Lower lobe of right lung (tissue), 2 donors: Measurements from ENCODE around the gene HK1. TPM values are rescaled to one million over a fixed set of nuclear protein-coding genes. Genes with fewer than 3 reads are reported as not detected.
A peak's percentile ranks its signal among the peaks of the same experiment; 100 is the strongest.

Experiments used
- ATAC-seq, 2 donors: fragments of 200-7000 bp; cut with Tn5 transposase; one replicate each; pipeline ENCODE4 v1.9.1; 2020 to 2022; ENCODE audit warnings: mild to moderate bottlenecking in 2 of 2, moderate library complexity in 2 of 2
- DNase-seq: peaks from one replicate; pipeline ENCODE4 v3.0.0-alpha.2; 2020
- H3K27ac ChIP-seq: fragments of 200-600 bp; one replicate; pipeline ENCODE4 v1.8.0; 2022
- H3K27me3 ChIP-seq: fragments of 200-600 bp; one replicate; pipeline ENCODE4 v1.8.0; 2022; ENCODE audit warnings: low read depth
- H3K36me3 ChIP-seq: fragments of 200-600 bp; one replicate; pipeline ENCODE4 v1.8.0; 2022; ENCODE audit warnings: mild to moderate bottlenecking
- H3K4me1 ChIP-seq: fragments of 200-600 bp; one replicate; pipeline ENCODE4 v1.8.0; 2022
- H3K4me3 ChIP-seq: fragments of 200-600 bp; one replicate; pipeline ENCODE4 v1.8.0; 2022; ENCODE audit warnings: mild to moderate bottlenecking
- H3K9me3 ChIP-seq: fragments of 200-600 bp; one replicate; pipeline ENCODE4 v1.8.0; 2022
- intact Hi-C: fragments of 100-400 bp; cut with DNase I; formaldehyde crosslinking; loops from one replicate; pipeline ENCODE4 v1.11.0; 2022
- long read RNA-seq: library from polyadenylated mRNA; unstranded; transcript quantifications from one replicate; pipeline ENCODE4 v2.0.0, GENCODE V29; 2021
- total RNA-seq: library from RNA; stranded (reverse); fragmentation: NEBNext Ultra II Directional; extraction: Animal tissue kit (Norgen Biotek cat#: 25700); gene quantifications from one replicate; pipeline ENCODE4 v1.2.1, GENCODE V29; 2021
- TF ChIP-seq, protein P1 (sequence below): fragments of 200-600 bp; IDR thresholded peaks from one replicate; pipeline ENCODE4 v1.8.0; 2022; ENCODE audit warnings: antibody characterized with exemption, mild to moderate bottlenecking
- donor health status: DM: no; HTN: yes; CAD: no; lungs with severe emphysema.

Gene HK1
- 85.1 TPM for total RNA-seq
- long read RNA-seq, transcript HK1-202 (18 exons, 3,605 nt) = major isoform, 209 of 289 reads
- long read RNA-seq, partial matches to known transcripts = 45 of 289 reads
- long read RNA-seq, other reads (novel, unspliced or antisense) = 35 of 289 reads

DNA sequence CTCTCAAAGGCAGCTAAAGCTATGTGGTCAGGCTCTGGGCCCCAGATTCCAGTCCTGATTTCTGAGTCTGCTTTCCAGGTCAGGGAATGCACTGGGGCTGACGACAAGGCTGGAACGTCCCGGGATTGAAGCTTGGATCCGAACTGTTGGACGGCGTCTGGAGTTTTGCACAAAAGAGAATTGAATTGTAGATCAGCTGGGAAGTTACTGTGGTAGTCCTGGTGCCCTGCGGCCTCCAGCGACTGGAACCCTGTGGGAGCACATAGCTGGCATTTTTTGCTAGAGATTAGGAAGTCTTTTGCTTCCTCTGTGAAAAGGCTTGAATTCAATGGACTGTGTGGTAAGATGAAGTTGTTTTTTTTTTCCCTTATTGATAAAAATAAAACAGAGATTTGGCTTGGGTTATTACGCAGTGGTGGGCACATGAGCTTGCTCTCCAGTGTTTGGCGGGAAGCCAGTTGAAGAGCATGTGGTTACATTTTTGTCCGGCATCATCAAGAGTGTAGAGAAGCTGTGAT is at the start of gene HK1:
Gene HK1, plus strand, starts transcription at position 51 of the 518 bp plus-strand sequence.
- Histone ChIP-seq H3K27ac (peak within 1 kb of the TSS; percentile 33), H3K36me3 (no peaks in the 10 kb centered on the region), H3K9me3 (no peaks in the 10 kb centered on the region), H3K4me1 (peaks cover 10% of the 10 kb centered on the region), H3K27me3 (no peaks in the 10 kb centered on the region), H3K4me3 (no peak within 1 kb of the TSS)
- intact Hi-C loops = no loop called here
- ATAC-seq (no peak), DNase-seq (no peak)
- TF ChIP-seq, protein P1, sequence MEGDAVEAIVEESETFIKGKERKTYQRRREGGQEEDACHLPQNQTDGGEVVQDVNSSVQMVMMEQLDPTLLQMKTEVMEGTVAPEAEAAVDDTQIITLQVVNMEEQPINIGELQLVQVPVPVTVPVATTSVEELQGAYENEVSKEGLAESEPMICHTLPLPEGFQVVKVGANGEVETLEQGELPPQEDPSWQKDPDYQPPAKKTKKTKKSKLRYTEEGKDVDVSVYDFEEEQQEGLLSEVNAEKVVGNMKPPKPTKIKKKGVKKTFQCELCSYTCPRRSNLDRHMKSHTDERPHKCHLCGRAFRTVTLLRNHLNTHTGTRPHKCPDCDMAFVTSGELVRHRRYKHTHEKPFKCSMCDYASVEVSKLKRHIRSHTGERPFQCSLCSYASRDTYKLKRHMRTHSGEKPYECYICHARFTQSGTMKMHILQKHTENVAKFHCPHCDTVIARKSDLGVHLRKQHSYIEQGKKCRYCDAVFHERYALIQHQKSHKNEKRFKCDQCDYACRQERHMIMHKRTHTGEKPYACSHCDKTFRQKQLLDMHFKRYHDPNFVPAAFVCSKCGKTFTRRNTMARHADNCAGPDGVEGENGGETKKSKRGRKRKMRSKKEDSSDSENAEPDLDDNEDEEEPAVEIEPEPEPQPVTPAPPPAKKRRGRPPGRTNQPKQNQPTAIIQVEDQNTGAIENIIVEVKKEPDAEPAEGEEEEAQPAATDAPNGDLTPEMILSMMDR = no peak

DNA sequence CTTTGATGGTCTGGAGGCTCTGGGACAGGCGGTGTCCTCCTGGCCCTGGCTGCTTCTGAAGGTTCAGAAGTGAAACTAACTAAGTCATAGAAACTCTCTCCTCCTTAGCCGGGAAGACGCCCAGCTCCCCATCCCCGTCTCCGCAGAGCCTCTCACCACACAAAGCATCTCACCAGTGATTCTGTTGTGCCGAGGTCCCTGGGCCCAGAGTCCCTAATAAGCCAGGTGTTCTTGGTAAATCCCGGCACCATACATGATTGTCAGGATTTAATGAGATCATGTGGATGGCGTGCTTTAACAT is 48.7 kb upstream of the HK1 start:
- intact Hi-C loops = no loop called here
- DNase-seq = no peak
- Histone ChIP-seq H3K36me3 (no peaks in the 10 kb centered on the region), H3K27me3 (no peaks in the 10 kb centered on the region), H3K27ac (no peak overlapping the region), H3K9me3 (no peaks in the 10 kb centered on the region), H3K4me1 (peaks cover 9% of the 10 kb centered on the region), H3K4me3 (peak overlapping the region; percentile 32)
- TF ChIP-seq, protein P1 = no peak
- ATAC-seq = no peak

DNA sequence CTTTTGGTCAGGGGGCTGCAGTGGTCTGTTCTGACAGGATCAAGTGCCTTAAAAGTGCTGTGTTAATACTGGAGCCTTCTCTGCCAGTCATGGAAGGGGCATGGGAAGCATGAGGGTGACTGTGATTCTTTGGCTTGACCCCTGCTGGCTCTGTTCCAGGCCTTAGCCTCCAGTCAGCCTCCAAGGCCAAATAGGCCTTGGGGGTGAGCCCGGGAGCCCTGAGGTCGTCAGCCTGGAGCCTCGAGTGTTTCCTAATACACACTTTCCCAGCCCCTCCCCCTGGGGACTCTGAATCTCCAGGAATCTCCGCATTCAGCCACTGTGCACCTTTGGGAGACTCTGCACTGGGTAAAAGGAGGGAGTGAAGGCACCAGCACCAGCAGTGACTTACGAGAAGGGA is 48.2 kb upstream of the HK1 start:
- no peak for ATAC-seq
- TF ChIP-seq, protein P1 = no peak
- DNase-seq = no peak
- Histone ChIP-seq H3K4me1 (peaks cover 9% of the 10 kb centered on the region), H3K27me3 (no peaks in the 10 kb centered on the region), H3K27ac (no peak overlapping the region), H3K9me3 (no peaks in the 10 kb centered on the region), H3K4me3 (no peak overlapping the region), H3K36me3 (no peaks in the 10 kb centered on the region)
- intact Hi-C loops = no loop called here

DNA sequence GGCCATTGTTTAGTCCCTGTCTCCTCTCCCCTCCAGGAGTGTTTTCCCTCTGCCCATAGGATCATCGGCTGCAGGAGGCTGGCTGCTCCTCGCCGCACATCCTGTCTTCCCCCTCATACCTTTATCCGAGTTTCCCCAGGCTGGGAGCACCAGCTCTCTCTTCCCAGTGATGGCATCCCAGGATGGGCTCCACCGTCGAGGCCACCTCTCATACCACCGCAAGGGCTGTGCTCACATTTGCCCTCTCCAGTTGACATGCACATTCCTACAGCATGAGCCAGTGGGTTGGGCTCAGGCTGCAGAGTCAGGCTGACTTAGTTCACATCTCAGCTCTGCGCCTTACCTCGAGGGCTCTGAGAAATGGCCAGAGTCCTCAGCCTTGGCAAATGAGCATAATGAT is 46.0 kb upstream of the HK1 start:
- Histone ChIP-seq H3K4me3 (no peak overlapping the region), H3K27ac (no peak overlapping the region), H3K36me3 (no peaks in the 10 kb centered on the region), H3K27me3 (no peaks in the 10 kb centered on the region), H3K9me3 (no peaks in the 10 kb centered on the region), H3K4me1 (peaks cover 6% of the 10 kb centered on the region)
- intact Hi-C loops = no loop called here
- TF ChIP-seq, protein P1 = no peak
- ATAC-seq = peak in 1 of 2 donors; percentile 38
- no peak for DNase-seq

DNA sequence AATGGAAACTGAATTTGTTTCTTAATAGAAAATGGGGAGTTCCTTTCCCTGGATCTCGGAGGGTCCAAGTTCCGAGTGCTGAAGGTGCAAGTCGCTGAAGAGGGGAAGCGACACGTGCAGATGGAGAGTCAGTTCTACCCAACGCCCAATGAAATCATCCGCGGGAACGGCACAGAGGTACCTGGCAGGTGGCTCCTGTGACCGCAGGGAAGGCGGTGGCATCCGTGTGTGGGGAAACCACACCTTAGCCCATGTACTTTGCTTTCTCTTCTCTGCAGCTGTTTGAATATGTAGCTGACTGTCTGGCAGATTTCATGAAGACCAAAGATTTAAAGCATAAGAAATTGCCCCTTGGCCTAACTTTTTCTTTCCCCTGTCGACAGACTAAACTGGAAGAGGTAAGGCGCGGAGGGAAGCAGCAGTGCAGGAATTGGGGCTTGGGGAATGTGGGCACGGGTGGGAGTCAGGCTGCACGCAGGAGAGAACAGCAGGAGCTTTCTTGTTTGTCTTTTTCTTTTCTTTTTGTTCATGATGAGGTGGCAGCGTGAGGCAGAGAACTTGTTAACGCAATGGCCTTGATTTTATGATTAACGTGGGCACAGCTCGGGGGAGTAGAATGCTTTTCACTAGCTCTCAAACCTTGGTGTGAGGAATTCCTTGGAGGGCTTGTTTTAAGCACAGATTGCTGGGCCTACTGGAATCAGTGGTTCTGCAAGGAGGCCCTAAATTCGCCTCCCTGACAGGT is 45.4 kb upstream of the HK1 start:
- no peak for DNase-seq
- H3K9me3 ChIP-seq = no peaks in the 10 kb centered on the region
- ATAC-seq = no peak
- no peak overlapping the region for H3K27ac ChIP-seq
- H3K36me3 ChIP-seq = no peaks in the 10 kb centered on the region
- H3K4me3 ChIP-seq = no peak overlapping the region
- H3K4me1 ChIP-seq = peaks cover 12% of the 10 kb centered on the region
- H3K27me3 ChIP-seq = no peaks in the 10 kb centered on the region
- TF ChIP-seq, protein P1 = no peak
- intact Hi-C loops = no loop called here
